ENCODE data around the gene TPP2.

TPP2 gene

DNA sequence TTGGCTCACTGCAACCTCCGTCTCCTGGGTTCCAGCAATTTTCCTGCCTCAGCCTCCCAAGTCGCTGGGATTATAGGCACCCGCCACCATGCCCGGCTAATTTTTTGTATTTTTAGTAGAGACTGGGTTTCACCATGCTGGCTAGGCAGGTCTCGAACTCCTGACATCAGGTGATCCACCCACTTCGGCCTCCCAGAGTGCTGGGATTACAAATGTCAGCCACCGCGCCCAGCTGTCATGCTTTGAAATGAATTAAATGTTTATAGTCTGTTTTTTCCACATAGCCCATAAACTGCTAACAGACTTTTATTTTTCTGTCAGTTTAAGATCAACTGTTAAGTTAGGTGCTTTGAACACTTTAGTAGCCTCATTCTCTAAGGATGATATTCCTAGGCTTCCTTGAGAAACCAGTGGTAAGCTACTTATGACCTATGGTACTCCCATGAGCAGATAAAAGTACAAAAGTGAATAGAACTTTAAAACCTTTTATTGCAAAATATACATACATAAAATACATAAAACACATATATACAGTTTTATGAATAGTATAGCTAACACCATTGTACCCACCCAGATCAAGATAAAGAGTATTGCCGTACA is 13.6 kb downstream of the TPP2 start:
- Histone ChIP-seq H3K4me1 (peaks cover 12% of the 10 kb centered on the region), H3K4me3 (no peak overlapping the region), H3K9me3 (no peaks in the 10 kb centered on the region), H3K27ac (no peak overlapping the region), H3K27me3 (no peaks in the 10 kb centered on the region), H3K9ac (no peak overlapping the region), H3K4me2 (no peak overlapping the region), H3K36me3 (peaks cover 90% of the 10 kb centered on the region), H4K20me1 (peaks cover 100% of the 10 kb centered on the region)
- TF ChIP-seq Cebpa-rat (IDR thresholded peaks at IDR 0.05): no peak

DNA sequence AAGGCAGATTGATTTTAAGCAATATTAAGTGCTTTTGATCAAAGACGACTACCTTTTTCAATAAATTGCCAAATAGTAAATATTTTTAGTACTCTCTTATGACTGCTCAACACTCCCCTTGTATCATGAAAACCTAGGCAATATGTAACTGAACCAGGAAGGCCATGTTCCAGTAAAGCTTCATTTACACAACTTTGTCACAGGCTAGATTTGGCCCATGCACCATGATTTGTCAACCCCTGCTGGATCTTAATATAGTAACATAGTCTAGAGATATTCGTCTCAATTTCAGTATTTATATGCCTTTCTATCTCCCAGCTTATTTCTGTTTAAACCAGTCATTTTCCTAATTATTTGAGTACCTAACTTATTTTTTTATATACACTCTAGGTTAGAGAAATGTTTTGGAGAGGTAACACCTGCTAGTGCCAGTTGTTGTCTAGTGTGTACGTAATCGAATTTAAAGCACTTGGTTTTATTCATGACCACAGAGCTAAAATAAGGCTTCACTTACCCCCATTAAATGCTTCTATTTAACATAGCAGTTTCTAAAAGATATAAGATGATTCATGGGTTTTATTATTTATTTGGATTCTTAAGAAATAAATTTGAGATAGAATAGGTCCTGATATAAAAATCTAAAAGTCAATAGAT is 21.0 kb downstream of the TPP2 start:
- no peak overlapping the region for H3K4me3 ChIP-seq
- H3K36me3 ChIP-seq: peaks cover 95% of the 10 kb centered on the region
- no peak overlapping the region for H3K27ac ChIP-seq
- TF ChIP-seq Cebpa-rat (IDR thresholded peaks at IDR 0.05): no peak
- peaks cover 99% of the 10 kb centered on the region for H4K20me1 ChIP-seq
- no peaks in the 10 kb centered on the region for H3K9me3 ChIP-seq
- H3K4me2 ChIP-seq: no peak overlapping the region
- H3K9ac ChIP-seq: no peak overlapping the region
- no peaks in the 10 kb centered on the region for H3K27me3 ChIP-seq
- H3K4me1 ChIP-seq: no peaks in the 10 kb centered on the region

DNA sequence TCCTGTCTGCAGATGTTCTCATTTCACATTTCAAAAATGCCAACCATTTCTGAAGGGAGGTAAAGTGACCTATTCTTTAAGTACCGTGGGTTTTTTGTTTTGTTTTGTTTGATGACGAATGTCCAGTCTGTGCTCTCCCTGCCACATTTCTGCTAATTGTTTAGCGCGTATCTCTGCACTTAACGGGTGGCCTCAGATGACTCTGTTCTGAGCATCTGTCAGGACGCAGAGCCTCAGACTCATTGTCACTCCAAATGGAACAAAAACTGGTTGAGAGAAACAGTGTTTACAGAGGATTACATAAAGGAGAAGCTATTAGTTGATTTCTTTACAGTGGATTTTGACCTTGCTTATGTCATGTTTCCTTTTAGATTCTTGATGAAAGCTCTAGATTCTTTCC is 23.7 kb downstream of the TPP2 start:
- H3K9me3 ChIP-seq: no peaks in the 10 kb centered on the region
- TF ChIP-seq Cebpa-rat (IDR thresholded peaks at IDR 0.05): no peak
- H3K9ac ChIP-seq: no peak overlapping the region
- peaks cover 80% of the 10 kb centered on the region for H4K20me1 ChIP-seq
- H3K27ac ChIP-seq: no peak overlapping the region
- H3K4me3 ChIP-seq: no peak overlapping the region
- H3K4me2 ChIP-seq: no peak overlapping the region
- no peaks in the 10 kb centered on the region for H3K27me3 ChIP-seq
- no peaks in the 10 kb centered on the region for H3K4me1 ChIP-seq
- peaks cover 96% of the 10 kb centered on the region for H3K36me3 ChIP-seq

DNA sequence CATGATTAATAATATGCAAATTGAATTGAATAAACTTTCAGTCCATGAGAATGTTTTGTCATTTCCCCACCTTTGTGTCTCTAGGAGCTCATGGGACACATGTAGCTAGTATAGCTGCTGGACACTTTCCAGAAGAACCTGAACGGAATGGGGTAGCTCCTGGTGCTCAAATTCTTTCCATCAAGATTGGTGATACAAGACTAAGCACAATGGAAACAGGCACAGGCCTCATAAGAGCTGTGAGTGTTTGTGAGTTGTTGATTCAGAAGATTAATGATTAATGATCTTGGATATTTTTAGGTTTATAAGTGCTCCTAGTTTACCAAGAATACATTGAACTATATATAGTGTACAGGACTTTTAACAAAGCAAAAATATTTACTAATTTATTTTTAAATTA is 30.1 kb downstream of the TPP2 start:
- no peaks in the 10 kb centered on the region for H3K27me3 ChIP-seq
- H3K4me1 ChIP-seq: no peaks in the 10 kb centered on the region
- H3K27ac ChIP-seq: no peak overlapping the region
- no peaks in the 10 kb centered on the region for H3K9me3 ChIP-seq
- H3K4me2 ChIP-seq: no peak overlapping the region
- no peak overlapping the region for H3K4me3 ChIP-seq
- H4K20me1 ChIP-seq: peaks cover 40% of the 10 kb centered on the region
- H3K9ac ChIP-seq: no peak overlapping the region
- H3K36me3 ChIP-seq: peaks cover 98% of the 10 kb centered on the region
- no peak for TF ChIP-seq Cebpa-rat (IDR thresholded peaks at IDR 0.05)

DNA sequence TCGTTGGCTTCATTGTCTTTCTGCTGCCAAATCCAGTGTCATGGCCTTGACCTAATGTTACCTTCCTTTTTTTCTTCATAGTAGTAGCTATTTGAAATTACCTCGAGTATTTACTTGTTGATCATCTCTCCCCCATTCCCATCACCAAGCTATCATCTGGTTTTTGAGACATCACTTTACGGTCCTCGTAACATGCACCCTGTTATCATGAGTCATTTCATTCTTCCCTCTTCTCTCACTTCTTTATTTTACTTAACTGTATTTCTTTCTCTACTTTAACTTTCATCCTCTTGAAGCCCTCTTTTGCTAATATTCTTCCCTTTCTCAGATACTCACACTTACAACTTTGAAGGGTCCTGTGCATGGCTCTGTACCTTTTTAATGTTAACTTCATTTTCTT is 31.8 kb downstream of the TPP2 start:
- TF ChIP-seq Cebpa-rat (IDR thresholded peaks at IDR 0.05): no peak
- Histone ChIP-seq H3K27ac (no peak overlapping the region), H3K27me3 (no peaks in the 10 kb centered on the region), H3K36me3 (peaks cover 99% of the 10 kb centered on the region), H3K4me3 (no peak overlapping the region), H3K9ac (no peak overlapping the region), H4K20me1 (0 out of 2 replicates have a peak, but pooled peaks cover 25% of the 10 kb centered on the region), H3K4me2 (no peak overlapping the region), H3K9me3 (no peaks in the 10 kb centered on the region), H3K4me1 (no peaks in the 10 kb centered on the region)

DNA sequence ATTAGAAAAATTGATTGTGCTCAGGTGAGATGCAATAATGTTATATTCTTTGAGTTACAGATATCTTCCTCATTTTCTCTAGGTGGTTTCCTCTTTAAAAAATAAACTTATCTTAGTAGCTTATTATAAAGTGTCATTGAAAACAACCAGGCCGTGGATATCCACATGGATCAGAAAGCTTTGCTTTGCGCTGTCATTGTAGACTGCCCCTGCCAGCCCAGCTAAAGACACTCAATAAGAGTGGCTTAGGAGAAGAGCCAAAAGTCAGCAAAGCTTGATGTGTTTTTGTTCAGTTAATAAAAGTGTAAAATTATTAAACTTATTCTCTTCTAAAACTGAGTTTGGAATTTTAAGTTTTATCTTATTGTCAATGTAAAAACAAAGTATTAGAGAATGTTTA is 34.4 kb downstream of the TPP2 start:
- Histone ChIP-seq H3K27ac (no peak overlapping the region), H3K36me3 (peaks cover 99% of the 10 kb centered on the region), H3K4me1 (no peaks in the 10 kb centered on the region), H4K20me1 (0 out of 2 replicates have a peak, but pooled peaks cover 16% of the 10 kb centered on the region), H3K4me2 (no peak overlapping the region), H3K27me3 (no peaks in the 10 kb centered on the region), H3K9ac (no peak overlapping the region), H3K9me3 (no peaks in the 10 kb centered on the region), H3K4me3 (no peak overlapping the region)
- TF ChIP-seq Cebpa-rat (IDR thresholded peaks at IDR 0.05): no peak

DNA sequence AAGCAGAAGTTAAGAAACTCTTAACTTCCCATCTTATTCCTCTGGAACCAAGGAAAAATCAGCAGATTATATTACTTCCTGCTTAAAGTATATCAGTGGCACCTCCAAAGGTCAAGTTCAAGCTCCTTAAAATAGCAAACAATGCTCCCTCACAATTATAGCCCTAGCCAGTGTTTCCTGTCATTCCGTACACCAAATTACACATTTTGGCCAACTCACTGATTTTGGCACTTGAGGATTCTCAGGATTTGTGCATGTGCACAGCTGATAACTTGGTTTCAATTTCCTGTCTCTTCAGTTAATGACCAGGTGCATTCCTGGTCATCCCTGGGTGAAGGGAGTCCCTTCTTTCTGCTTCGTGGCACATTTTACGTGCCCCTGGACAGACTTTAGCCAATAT is 42.0 kb downstream of the TPP2 start:
- Histone ChIP-seq H3K4me2 (no peak overlapping the region), H3K27ac (no peak overlapping the region), H3K9me3 (no peaks in the 10 kb centered on the region), H3K36me3 (peaks cover 99% of the 10 kb centered on the region), H3K4me3 (no peak overlapping the region), H3K9ac (no peak overlapping the region), H3K27me3 (no peaks in the 10 kb centered on the region), H3K4me1 (no peaks in the 10 kb centered on the region), H4K20me1 (peaks cover 9% of the 10 kb centered on the region; the same call in 1 of the 2 replicates)
- no peak for TF ChIP-seq Cebpa-rat (IDR thresholded peaks at IDR 0.05)

DNA sequence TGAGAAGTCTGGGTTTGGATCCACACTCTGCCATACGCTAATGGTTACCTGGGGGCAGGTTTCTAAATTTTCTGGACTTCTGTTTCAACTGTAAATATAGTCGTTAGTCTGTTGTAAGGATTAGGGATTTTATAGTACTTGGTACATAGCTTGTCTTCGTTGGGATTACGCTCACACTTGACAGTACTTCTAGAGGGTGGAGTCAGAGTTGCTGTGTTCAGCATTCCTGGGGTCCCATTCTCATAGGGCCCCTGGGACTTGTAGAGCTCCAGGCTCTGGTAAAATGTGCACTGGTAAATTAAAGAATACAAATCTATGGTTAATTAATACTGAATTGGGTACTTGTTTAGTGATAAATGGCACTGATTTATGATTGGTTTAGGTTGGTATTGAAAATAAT is 45.2 kb downstream of the TPP2 start:
- Histone ChIP-seq H3K4me3 (no peak overlapping the region), H3K36me3 (peaks cover 98% of the 10 kb centered on the region), H3K9ac (no peak overlapping the region), H3K27ac (no peak overlapping the region), H3K4me2 (no peak overlapping the region), H3K4me1 (no peaks in the 10 kb centered on the region), H3K27me3 (no peaks in the 10 kb centered on the region), H4K20me1 (peaks cover 9% of the 10 kb centered on the region; the same call in 1 of the 2 replicates), H3K9me3 (no peaks in the 10 kb centered on the region)
- no peak for TF ChIP-seq Cebpa-rat (IDR thresholded peaks at IDR 0.05)

DNA sequence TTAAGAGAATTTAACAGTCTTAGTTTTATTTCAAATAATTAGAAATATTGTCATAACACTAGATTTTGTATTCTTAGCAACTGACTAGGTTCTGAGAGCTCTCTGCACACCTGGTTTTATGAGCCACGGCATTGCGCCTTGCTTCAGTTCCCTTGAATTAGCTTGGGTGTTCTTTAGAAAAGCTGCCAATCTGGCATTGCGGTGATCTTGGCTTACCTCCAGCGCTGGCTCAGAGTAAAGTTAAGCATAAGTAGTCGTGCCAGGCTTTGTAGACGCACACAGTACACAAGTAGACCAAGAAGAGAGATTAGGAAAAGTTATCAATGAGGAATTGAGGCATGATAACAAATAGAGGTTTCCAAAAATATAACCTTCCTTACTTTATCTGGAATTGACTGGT is 45.7 kb downstream of the TPP2 start:
- Histone ChIP-seq H4K20me1 (peaks cover 7% of the 10 kb centered on the region; the same call in 1 of the 2 replicates), H3K27ac (no peak overlapping the region), H3K4me1 (no peaks in the 10 kb centered on the region), H3K9ac (no peak overlapping the region), H3K36me3 (peaks cover 98% of the 10 kb centered on the region), H3K27me3 (no peaks in the 10 kb centered on the region), H3K9me3 (no peaks in the 10 kb centered on the region), H3K4me3 (no peak overlapping the region), H3K4me2 (no peak overlapping the region)
- TF ChIP-seq Cebpa-rat (IDR thresholded peaks at IDR 0.05): no peak

DNA sequence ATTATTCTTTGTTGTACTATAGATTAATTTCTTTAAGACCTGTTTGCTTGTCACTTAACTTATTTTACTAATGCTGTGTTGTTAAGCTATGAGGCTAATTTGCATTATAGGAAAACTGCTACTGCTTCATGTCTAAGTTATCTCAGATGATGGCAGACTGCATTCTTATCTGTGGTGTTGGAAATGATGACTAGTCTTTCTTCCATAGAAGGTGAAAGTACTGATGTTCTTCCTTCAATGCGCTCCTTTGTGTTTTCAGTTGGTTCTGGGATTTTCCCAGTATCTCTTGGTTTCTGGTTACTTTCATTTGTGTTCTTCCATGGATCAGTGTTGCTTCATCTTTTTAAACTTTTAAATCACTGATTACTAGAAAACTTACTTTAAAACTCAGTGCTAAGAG is 46.9 kb downstream of the TPP2 start:
- peaks cover 98% of the 10 kb centered on the region for H3K36me3 ChIP-seq
- H3K9ac ChIP-seq: no peak overlapping the region
- no peaks in the 10 kb centered on the region for H3K4me1 ChIP-seq

More for the DNA sequence above, 46.9 kb downstream of the TPP2 start:
- Histone ChIP-seq H4K20me1 (peaks cover 6% of the 10 kb centered on the region; the same call in 1 of the 2 replicates), H3K4me3 (no peak overlapping the region), H3K4me2 (no peak overlapping the region), H3K9me3 (no peaks in the 10 kb centered on the region), H3K27me3 (no peaks in the 10 kb centered on the region), H3K27ac (no peak overlapping the region)
- TF ChIP-seq Cebpa-rat (IDR thresholded peaks at IDR 0.05): no peak
